ENCODE data around the gene KIF26B. TPM values are rescaled to one million over a fixed set of nuclear protein-coding genes. Genes with fewer than 3 reads are reported as not detected.

The KIF26B gene
- total RNA-seq, 1 donor from 2014 or later, result 0.49 TPM

DNA sequence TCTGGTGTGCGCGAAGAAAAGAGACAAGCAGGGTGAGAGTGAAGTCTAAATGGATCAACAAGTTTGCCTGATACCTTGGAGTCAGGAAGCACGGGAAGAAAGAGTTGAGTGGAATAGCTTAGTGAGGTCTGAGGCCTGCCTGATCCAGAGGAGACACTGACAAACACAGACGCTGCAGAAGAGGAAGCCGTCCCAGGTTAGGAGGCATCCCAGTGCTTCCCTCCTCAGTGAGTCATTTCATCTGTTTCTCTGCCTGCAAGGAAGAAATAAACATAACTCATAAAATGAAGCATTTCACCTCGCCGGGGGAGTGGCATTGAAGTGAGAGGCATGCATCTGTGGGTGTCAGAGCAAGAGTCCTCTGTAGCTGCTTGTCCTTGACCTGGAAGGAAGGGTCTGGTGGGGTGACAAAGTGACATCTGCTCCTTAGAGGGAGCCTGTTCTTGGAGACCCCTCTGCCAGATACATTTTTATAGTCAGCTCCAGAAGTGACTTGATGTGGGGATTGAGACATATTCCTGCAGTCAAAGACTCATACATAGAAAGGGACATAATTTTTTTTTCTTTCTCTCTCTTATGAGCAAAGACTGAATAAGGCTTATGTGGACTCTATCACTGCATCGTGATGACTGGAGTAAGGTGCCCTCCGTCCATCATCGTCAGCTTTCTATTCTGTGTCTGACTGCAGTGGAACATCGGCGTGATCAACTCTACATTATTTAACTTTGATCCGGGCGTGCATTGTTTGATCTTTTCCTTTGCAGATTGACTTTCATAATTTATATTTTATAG, 256.7 kb downstream of the KIF26B start:
- TF ChIP-seq POLR2A (IDR thresholded peaks at IDR 0.05) (no peak), POLR2AphosphoS5 (IDR thresholded peaks at IDR 0.05; ENCODE audit: insufficient read depth in 1 of 2, low read depth in 1 of 2) (no peak)
- TF ChIP-seq, protein P1, sequence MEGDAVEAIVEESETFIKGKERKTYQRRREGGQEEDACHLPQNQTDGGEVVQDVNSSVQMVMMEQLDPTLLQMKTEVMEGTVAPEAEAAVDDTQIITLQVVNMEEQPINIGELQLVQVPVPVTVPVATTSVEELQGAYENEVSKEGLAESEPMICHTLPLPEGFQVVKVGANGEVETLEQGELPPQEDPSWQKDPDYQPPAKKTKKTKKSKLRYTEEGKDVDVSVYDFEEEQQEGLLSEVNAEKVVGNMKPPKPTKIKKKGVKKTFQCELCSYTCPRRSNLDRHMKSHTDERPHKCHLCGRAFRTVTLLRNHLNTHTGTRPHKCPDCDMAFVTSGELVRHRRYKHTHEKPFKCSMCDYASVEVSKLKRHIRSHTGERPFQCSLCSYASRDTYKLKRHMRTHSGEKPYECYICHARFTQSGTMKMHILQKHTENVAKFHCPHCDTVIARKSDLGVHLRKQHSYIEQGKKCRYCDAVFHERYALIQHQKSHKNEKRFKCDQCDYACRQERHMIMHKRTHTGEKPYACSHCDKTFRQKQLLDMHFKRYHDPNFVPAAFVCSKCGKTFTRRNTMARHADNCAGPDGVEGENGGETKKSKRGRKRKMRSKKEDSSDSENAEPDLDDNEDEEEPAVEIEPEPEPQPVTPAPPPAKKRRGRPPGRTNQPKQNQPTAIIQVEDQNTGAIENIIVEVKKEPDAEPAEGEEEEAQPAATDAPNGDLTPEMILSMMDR (IDR thresholded peaks at IDR 0.05), result no peak
- intact Hi-C loops (cut with DNase I), result no loop called here

DNA sequence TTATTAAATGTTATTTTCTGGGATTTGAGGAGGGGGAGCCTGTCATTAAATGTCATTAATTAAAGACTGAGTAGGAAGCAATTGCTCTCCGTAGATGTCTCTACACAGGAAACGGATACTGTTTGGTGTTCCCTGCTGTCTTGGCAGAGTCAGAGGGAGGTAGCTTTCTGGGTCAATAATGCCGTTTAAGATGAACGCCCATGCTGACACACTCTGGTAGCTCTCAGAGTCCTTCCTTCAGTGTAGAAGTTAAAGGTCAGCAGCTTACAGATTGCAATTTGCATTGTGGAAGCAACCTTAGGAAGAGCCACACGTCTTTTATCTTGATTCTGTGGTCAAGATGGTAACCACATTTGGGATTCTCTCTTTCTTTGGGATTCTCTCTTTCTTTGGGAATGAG, 257.5 kb downstream of the KIF26B start:
- no peak overlapping the region for H3K27ac ChIP-seq
- TF ChIP-seq POLR2A (IDR thresholded peaks at IDR 0.05), result no peak
- TF ChIP-seq POLR2AphosphoS5 (IDR thresholded peaks at IDR 0.05; ENCODE audit: insufficient read depth in 1 of 2, low read depth in 1 of 2), result no peak
- no peaks in the 10 kb centered on the region for H3K9me3 ChIP-seq
- no peaks in the 10 kb centered on the region for H3K4me1 ChIP-seq
- DNase-seq (ENCODE audit: extremely low spot score in 2 of 2), result no peak
- H3K4me3 ChIP-seq, result no peak overlapping the region
- intact Hi-C loops (cut with DNase I), result no loop called here
- no peaks in the 10 kb centered on the region for H3K36me3 ChIP-seq
- H3K27me3 ChIP-seq, result no peaks in the 10 kb centered on the region

More for the DNA sequence above, 256.7 kb downstream of the KIF26B start:
- Histone ChIP-seq H3K4me1 (no peaks in the 10 kb centered on the region), H3K27ac (no peak overlapping the region), H3K36me3 (no peaks in the 10 kb centered on the region), H3K27me3 (no peaks in the 10 kb centered on the region), H3K4me3 (no peak overlapping the region), H3K9me3 (no peaks in the 10 kb centered on the region)
- DNase-seq (ENCODE audit: extremely low spot score in 2 of 2), result no peak

DNA sequence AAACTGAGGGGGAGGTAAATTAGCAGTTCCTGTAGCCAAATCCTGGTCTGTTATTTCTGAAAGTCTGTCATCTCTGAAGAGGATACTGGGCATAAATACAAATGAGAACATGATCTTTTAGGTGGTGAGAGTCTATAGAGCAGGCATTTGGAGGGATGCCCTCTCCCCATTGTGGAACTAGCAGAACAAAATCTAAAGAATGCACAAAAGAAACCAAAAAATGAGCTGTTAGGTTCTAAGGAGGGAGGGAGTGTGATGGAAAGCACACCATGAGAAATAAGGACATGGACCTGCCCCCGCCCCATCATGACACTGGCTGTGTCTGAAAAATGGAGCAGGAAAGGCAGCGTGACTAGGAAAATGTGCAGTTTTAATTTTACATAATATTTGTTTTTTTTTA, 262.0 kb downstream of the KIF26B start:
- no peak overlapping the region for H3K4me3 ChIP-seq
- H3K9me3 ChIP-seq, result no peaks in the 10 kb centered on the region
- no peak for DNase-seq (ENCODE audit: extremely low spot score in 2 of 2)
- intact Hi-C loops (cut with DNase I), result no loop called here
- no peak for TF ChIP-seq POLR2A (IDR thresholded peaks at IDR 0.05)
- TF ChIP-seq, protein P1 (IDR thresholded peaks at IDR 0.05), result no peak
- TF ChIP-seq POLR2AphosphoS5 (IDR thresholded peaks at IDR 0.05; ENCODE audit: insufficient read depth in 1 of 2, low read depth in 1 of 2), result no peak
- no peaks in the 10 kb centered on the region for H3K36me3 ChIP-seq
- no peaks in the 10 kb centered on the region for H3K27me3 ChIP-seq
- no peak overlapping the region for H3K27ac ChIP-seq
- no peaks in the 10 kb centered on the region for H3K4me1 ChIP-seq

DNA sequence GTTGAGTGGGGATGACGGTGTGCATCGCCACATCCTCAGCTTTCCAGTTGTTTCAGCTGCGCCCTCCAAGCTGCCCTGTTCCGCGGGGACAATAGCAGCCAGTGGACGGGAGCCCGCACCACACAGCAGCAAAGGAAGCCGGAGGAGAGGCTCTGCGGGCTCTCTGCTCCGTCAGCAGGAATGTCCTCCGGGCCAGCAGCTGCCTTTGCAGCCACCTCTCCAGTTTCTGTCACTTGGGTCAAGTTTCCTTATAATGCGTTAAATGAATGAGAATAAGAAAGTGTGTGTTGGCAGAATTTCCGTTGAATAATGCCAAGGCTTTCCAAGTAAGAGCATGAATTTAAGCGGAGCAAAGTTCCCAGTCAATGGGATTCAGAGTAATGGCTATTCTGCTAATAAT, 263.3 kb downstream of the KIF26B start:
- Histone ChIP-seq H3K9me3 (no peaks in the 10 kb centered on the region), H3K4me1 (no peaks in the 10 kb centered on the region), H3K27ac (no peak overlapping the region), H3K4me3 (no peak overlapping the region), H3K36me3 (no peaks in the 10 kb centered on the region), H3K27me3 (no peaks in the 10 kb centered on the region)
- TF ChIP-seq, protein P1 (IDR thresholded peaks at IDR 0.05), result no peak
- TF ChIP-seq POLR2A (IDR thresholded peaks at IDR 0.05) (no peak), POLR2AphosphoS5 (IDR thresholded peaks at IDR 0.05; ENCODE audit: insufficient read depth in 1 of 2, low read depth in 1 of 2) (no peak)
- DNase-seq (ENCODE audit: extremely low spot score in 2 of 2), result no peak
- intact Hi-C loops (cut with DNase I), result no loop called here

DNA sequence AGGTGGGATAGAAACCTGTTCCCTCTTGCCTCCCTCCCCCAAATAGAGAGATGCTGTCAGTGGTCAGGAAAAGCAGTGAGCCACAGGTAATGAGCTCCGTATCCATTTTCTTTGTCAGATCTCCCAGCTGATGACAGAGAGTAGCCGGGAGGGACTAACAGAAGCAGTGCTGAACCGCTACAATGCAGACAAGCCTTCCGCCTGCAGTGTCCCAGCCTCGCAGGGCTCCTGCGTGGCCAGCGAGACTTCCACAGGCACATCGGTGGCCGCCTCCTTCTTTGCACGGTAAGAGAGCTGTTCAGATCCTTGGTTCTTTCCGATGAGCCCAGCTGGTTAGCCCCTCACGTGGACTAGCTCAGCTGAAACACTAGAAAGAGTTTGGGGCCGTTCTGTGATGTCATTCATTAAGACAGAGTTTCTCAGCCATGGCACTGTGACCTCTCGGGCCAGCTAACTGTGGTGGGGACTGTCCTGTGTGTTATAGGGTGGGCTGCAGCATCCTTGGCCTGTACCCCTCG, 264.7 kb downstream of the KIF26B start:
- H3K4me3 ChIP-seq, result no peak overlapping the region
- H3K9me3 ChIP-seq, result no peaks in the 10 kb centered on the region
- no peaks in the 10 kb centered on the region for H3K27me3 ChIP-seq
- intact Hi-C loops (cut with DNase I), result no loop called here
- H3K36me3 ChIP-seq, result no peaks in the 10 kb centered on the region
- no peaks in the 10 kb centered on the region for H3K4me1 ChIP-seq
- DNase-seq (ENCODE audit: extremely low spot score in 2 of 2), result no peak
- TF ChIP-seq POLR2A (IDR thresholded peaks at IDR 0.05), result no peak
- no peak for TF ChIP-seq POLR2AphosphoS5 (IDR thresholded peaks at IDR 0.05; ENCODE audit: insufficient read depth in 1 of 2, low read depth in 1 of 2)
- TF ChIP-seq, protein P1 (IDR thresholded peaks at IDR 0.05), result no peak
- H3K27ac ChIP-seq, result no peak overlapping the region
